IMR-90 (cell line): Measurements from ENCODE around the gene AUTS2. TPM values are rescaled to one million over a fixed set of nuclear protein-coding genes. Genes with fewer than 3 reads are reported as not detected.

Experiments used
- ATAC-seq: fragments of 200-7000 bp; cut with Tn5 transposase; 2 replicates; pipeline ENCODE4 v1.9.1; 2020; ENCODE audit warnings: low read depth, mild to moderate bottlenecking, moderate library complexity
- BruUV-seq: library from RNA; stranded (reverse); fragments of 400-500 nt; replicated peaks from 2 replicates; lab custom pipeline; 2021; lab: Mats Ljungman, UMichigan
- CTCF ChIA-PET: fragments of 300-600 bp; formaldehyde crosslinking; extraction: SDS; loops from one replicate; lab custom pipeline; 2021; ENCODE audit warnings: antibody characterized with exemption; lab: Yijun Ruan, JAX
- POLR2A ChIA-PET: fragments of 300-600 bp; sonication (Branson Sonifier 250); formaldehyde crosslinking; loops from one replicate; lab custom pipeline; 2022; ENCODE audit warnings: antibody characterized with exemption; ENCODE audit not compliant: unreplicated experiment; lab: Charles Lee
- DNase-seq: peaks from one replicate; pipeline ENCODE4 v3.0.0; 2013
- H2AFZ ChIP-seq: replicated peaks from 2 replicates; pipeline ENCODE3; 2013; ENCODE audit warnings: low read length, mild to moderate bottlenecking; ENCODE audit not compliant: poor library complexity
- H2AK5ac ChIP-seq: 2 replicates; pipeline ENCODE4 v1.6.1; 2013; ENCODE audit warnings: low read depth, low read length, inconsistent platforms
- H2AK9ac ChIP-seq: replicated peaks from 2 replicates; pipeline ENCODE3; 2013; ENCODE audit warnings: mild to moderate bottlenecking, low read depth, low read length, moderate library complexity; ENCODE audit not compliant: poor library complexity
- H2BK120ac ChIP-seq: 2 replicates; pipeline ENCODE4 v1.6.1; 2013; ENCODE audit warnings: low read depth, low read length, inconsistent platforms
- H2BK15ac ChIP-seq: 3 replicates; pipeline ENCODE4 v1.6.1; 2013; ENCODE audit warnings: low read depth, low read length, inconsistent platforms
- H2BK20ac ChIP-seq: 2 replicates; pipeline ENCODE4 v1.6.1; 2013; ENCODE audit warnings: low read depth, mild to moderate bottlenecking, inconsistent platforms, low read length, moderate library complexity
- H2BK5ac ChIP-seq: 2 replicates; pipeline ENCODE4 v1.6.1; 2013; ENCODE audit warnings: mild to moderate bottlenecking, low read depth, low read length, inconsistent platforms; ENCODE audit not compliant: poor library complexity, severe bottlenecking
- H3K14ac ChIP-seq: replicated peaks from 2 replicates; pipeline ENCODE4 v1.6.1; 2013; ENCODE audit warnings: low read depth, low read length, inconsistent platforms
- H3K18ac ChIP-seq: 2 replicates; pipeline ENCODE4 v1.6.1; 2013; ENCODE audit warnings: low read depth, low read length, control low read depth
- H3K23ac ChIP-seq: 2 replicates; pipeline ENCODE4 v1.6.1; 2013; ENCODE audit warnings: low read depth, low read length, inconsistent platforms
- H3K27ac ChIP-seq: 2 replicates; pipeline ENCODE4 v1.5.1; 2013; ENCODE audit warnings: mild to moderate bottlenecking, control low read depth, low read length; ENCODE audit not compliant: insufficient read depth
- H3K27me3 ChIP-seq: 2 replicates; pipeline ENCODE4 v1.6.1; 2013; ENCODE audit warnings: low read length; ENCODE audit not compliant: control insufficient read depth, insufficient read depth
- H3K36me3 ChIP-seq: 2 replicates; pipeline ENCODE4 v1.6.1; 2013; ENCODE audit warnings: low read length, mixed read lengths; ENCODE audit not compliant: control insufficient read depth, insufficient read depth
- H3K4ac ChIP-seq: 2 replicates; pipeline ENCODE4 v1.6.1; 2013; ENCODE audit warnings: low read depth, low read length, inconsistent platforms
- H3K4me1 ChIP-seq: 2 replicates; pipeline ENCODE4 v1.6.1; 2013; ENCODE audit warnings: low read length, mixed read lengths; ENCODE audit not compliant: control insufficient read depth, insufficient read depth
- H3K4me2 ChIP-seq: 2 replicates; pipeline ENCODE4 v1.6.1; 2013; ENCODE audit warnings: low read depth, mild to moderate bottlenecking, control low read depth, low read length, moderate library complexity
- H3K4me3 ChIP-seq: 2 replicates; pipeline ENCODE4 v1.5.1; 2013; ENCODE audit warnings: low read depth, mild to moderate bottlenecking, control low read depth, low read length, moderate library complexity; ENCODE audit not compliant: insufficient read depth
- H3K56ac ChIP-seq: 2 replicates; pipeline ENCODE4 v1.6.1; 2013; ENCODE audit warnings: low read length, inconsistent platforms; ENCODE audit not compliant: insufficient read depth; ENCODE audit errors: extremely low read depth
- H3K79me1 ChIP-seq, 2 experiments: 2 replicates each; pipeline ENCODE4 v1.6.1; 2013; ENCODE audit warnings: low read length in 2 of 2, inconsistent platforms in 1 of 2, low read depth in 1 of 2
- H3K9ac ChIP-seq: 2 replicates; pipeline ENCODE4 v1.6.1; 2013; ENCODE audit warnings: low read depth, low read length, control low read depth
- H3K9me1 ChIP-seq: 2 replicates; pipeline ENCODE4 v1.6.1; 2013; ENCODE audit warnings: low read length, inconsistent platforms; ENCODE audit not compliant: insufficient read depth
- H3K9me3 ChIP-seq: 2 replicates; pipeline ENCODE4 v1.6.1; 2013; ENCODE audit warnings: low read length; ENCODE audit not compliant: control insufficient read depth, insufficient read depth
- H4K20me1 ChIP-seq: 2 replicates; pipeline ENCODE4 v1.6.1; 2013; ENCODE audit warnings: low read length, inconsistent platforms; ENCODE audit not compliant: insufficient read depth
- H4K5ac ChIP-seq: 2 replicates; pipeline ENCODE4 v1.6.1; 2013; ENCODE audit warnings: mild to moderate bottlenecking, low read depth, low read length, control low read depth
- H4K8ac ChIP-seq, 2 experiments: 2 replicates each; pipeline ENCODE4 v1.6.1; 2013; ENCODE audit warnings: low read depth in 2 of 2, low read length in 2 of 2, control low read depth in 1 of 2, inconsistent platforms in 1 of 2
- H4K91ac ChIP-seq: 2 replicates; pipeline ENCODE4 v1.6.1; 2013; ENCODE audit warnings: low read depth, low read length, inconsistent platforms; ENCODE audit not compliant: insufficient read depth
- BHLHE40 ChIP-seq: fragments of 150-350 bp; IDR thresholded peaks from 2 replicates; pipeline ENCODE4 v1.6.1; 2016; ENCODE audit warnings: mild to moderate bottlenecking, low read depth, low read length
- CEBPB ChIP-seq: IDR thresholded peaks from 2 replicates; pipeline ENCODE4 v1.6.1; 2012; ENCODE audit warnings: low read depth, low read length, improper control_type of control experiment
- CHD1 ChIP-seq: IDR thresholded peaks from 2 replicates; pipeline ENCODE4 v1.6.1; 2012; ENCODE audit warnings: low read depth, low read length, improper control_type of control experiment
- CTCF ChIP-seq: conservative IDR thresholded peaks from 2 replicates; pipeline ENCODE4 v1.5.1; 2012; ENCODE audit warnings: mild to moderate bottlenecking, low read depth, low read length, improper control_type of control experiment
- ELK1 ChIP-seq: fragments of 150-350 bp; IDR thresholded peaks from 2 replicates; pipeline ENCODE4 v1.6.1; 2016; ENCODE audit warnings: low read depth, mild to moderate bottlenecking, low read length, moderate library complexity, borderline replicate concordance
- FOS ChIP-seq: fragments of 150-350 bp; IDR thresholded peaks from 2 replicates; pipeline ENCODE4 v1.6.1; 2016; ENCODE audit warnings: low read depth, low read length
- MAFK ChIP-seq: IDR thresholded peaks from 2 replicates; pipeline ENCODE4 v1.6.1; 2012; ENCODE audit warnings: low read depth, low read length, improper control_type of control experiment
- MAZ ChIP-seq: IDR thresholded peaks from 2 replicates; pipeline ENCODE4 v1.6.1; 2012; ENCODE audit warnings: low read depth, mild to moderate bottlenecking, low read length, improper control_type of control experiment, moderate library complexity, borderline replicate concordance
- MXI1 ChIP-seq: IDR thresholded peaks from 2 replicates; pipeline ENCODE4 v1.6.1; 2012; ENCODE audit warnings: low read depth, mild to moderate bottlenecking, low read length, moderate library complexity, borderline replicate concordance
- NFE2L2 ChIP-seq: fragments of 150-350 bp; IDR thresholded peaks from 2 replicates; pipeline ENCODE4 v1.6.1; 2016; ENCODE audit warnings: low read depth, mild to moderate bottlenecking, low read length
- POLR2A ChIP-seq: IDR thresholded peaks from 2 replicates; pipeline ENCODE4 v1.6.1; 2012; ENCODE audit warnings: mild to moderate bottlenecking, low read depth, low read length
- RAD21 ChIP-seq: IDR thresholded peaks from 2 replicates; pipeline ENCODE4 v1.6.1; 2012; ENCODE audit warnings: low read length, improper control_type of control experiment
- RCOR1 ChIP-seq: IDR thresholded peaks from 2 replicates; pipeline ENCODE4 v1.6.1; 2012; ENCODE audit warnings: mild to moderate bottlenecking, low read length, improper control_type of control experiment; ENCODE audit not compliant: insufficient replicate concordance
- RFX5 ChIP-seq: IDR thresholded peaks from 2 replicates; pipeline ENCODE4 v1.8.0; 2012; ENCODE audit warnings: low read depth, mild to moderate bottlenecking, low read length, moderate library complexity
- SMC3 ChIP-seq: fragments of 150-350 bp; IDR thresholded peaks from 2 replicates; pipeline ENCODE4 v1.6.1; 2016; ENCODE audit warnings: low read depth, mild to moderate bottlenecking, antibody characterized with exemption, low read length, moderate library complexity
- USF2 ChIP-seq: fragments of 150-350 bp; IDR thresholded peaks from 2 replicates; pipeline ENCODE4 v1.6.1; 2017; ENCODE audit warnings: mild to moderate bottlenecking, antibody characterized with exemption, low read length, low read depth
- WGBS, 2 experiments: methylation state at CpG; one replicate each; pipeline versions ENCODE4 v1.1.5 to v1.1.7; 2013; ENCODE audit warnings: missing lambda C conversion rate in 2 of 2; ENCODE audit not compliant: insufficient read length in 1 of 2; ENCODE audit errors: extremely low coverage in 2 of 2; 5-methylcytosine and 5-hydroxymethylcytosine counted together
- dilution Hi-C: fragments of 300-500 bp; cut with HindIII; formaldehyde crosslinking; loops from one replicate; pipeline ENCODE4 v1.14.3; 2018; ENCODE audit warnings: low sequenced_read_pairs; ENCODE audit not compliant: unreplicated experiment
- in situ Hi-C: fragments of 300-500 bp; cut with MboI; formaldehyde crosslinking; loops from 3 replicates; pipeline ENCODE4 v1.14.3; 2019; ENCODE audit warnings: low sequenced_read_pairs, inconsistent platforms, mixed read lengths
- intact Hi-C: fragments of 100-400 bp; cut with micrococcal nuclease; formaldehyde crosslinking; loops from 2 replicates; pipeline ENCODE4 v1.10.0; 2022
- polyA plus RNA-seq, 3 experiments: library from polyadenylated mRNA; depleted of rRNA; stranded (reverse); fragments of >200 nt; gene quantifications; 2 replicates each; pipeline ENCODE4 v1.2.3, GENCODE V29; 2012; ENCODE audit warnings: low replicate concordance in 1 of 3
- total RNA-seq: library from RNA; depleted of rRNA; stranded (reverse); fragments of >200 nt; gene quantifications from 2 replicates; pipeline ENCODE4 v1.2.3, GENCODE V29; 2012

The AUTS2 gene
- total and polyA plus RNA-seq, 2 of the 4 experiments (the other 2 are of a cell fraction): 0.90 to 3.0 TPM

DNA sequence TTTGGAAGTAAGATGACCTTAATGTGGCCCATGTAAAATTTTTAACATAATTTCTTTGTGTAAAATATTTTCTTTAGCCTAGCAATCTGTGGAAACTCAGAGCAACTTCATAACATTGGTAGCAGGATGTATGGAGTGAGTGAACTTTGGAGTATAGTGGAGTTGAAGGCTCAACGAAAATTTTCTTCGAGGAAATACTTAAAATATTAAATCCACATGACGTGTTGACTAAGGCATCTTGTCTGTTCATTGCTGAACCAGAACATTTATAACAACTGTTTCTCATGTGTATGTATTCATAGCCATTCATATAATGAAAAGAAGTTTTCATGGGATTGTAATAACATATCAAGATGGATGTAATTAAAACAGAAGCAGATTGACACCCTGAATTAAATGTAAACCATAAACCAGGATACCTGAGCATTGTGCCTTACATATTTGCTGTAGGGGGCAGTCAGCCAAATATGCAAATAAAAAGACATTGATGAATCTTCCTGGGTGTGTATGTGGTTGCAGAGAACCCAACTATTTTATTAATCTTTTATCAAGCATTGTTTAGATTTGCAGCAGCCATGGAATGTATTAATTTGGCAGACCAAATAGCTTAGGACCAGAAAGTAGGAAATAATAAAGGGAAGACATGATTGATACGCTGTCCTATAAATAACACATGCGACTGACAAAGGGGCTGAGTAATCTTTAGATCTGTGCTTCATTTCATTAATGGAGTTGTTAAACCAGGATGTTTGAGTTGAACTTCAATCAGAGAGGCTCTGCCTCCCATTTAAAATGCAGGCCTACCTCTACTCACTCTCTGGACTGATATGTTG lies 11.5 kb downstream of the AUTS2 start:
- H4K91ac ChIP-seq: no peak overlapping the region
- no peaks in the 10 kb centered on the region for H3K27me3 ChIP-seq
- intact Hi-C loops: no loop called here
- H3K9me3 ChIP-seq: no peaks in the 10 kb centered on the region
- BruUV-seq: no TSS peak
- H3K56ac ChIP-seq: no peak overlapping the region
- H2BK20ac ChIP-seq: no peak overlapping the region
- H2AK5ac ChIP-seq: no peak overlapping the region
- no peak for DNase-seq
- no peaks in the 10 kb centered on the region for H3K36me3 ChIP-seq
- no peak overlapping the region for H2BK15ac ChIP-seq
- no peak overlapping the region for H3K9ac ChIP-seq
- POLR2A ChIA-PET: no interaction called here
- ATAC-seq: no peak
- no peaks in the 10 kb centered on the region for H3K79me1 ChIP-seq
- no peak overlapping the region for H3K4me2 ChIP-seq
- no peaks in the 10 kb centered on the region for H3K9me1 ChIP-seq
- CTCF ChIA-PET: no interaction called here
- H2AK9ac ChIP-seq: no peak overlapping the region
- no peak overlapping the region for H4K8ac ChIP-seq
- no peaks in the 10 kb centered on the region for H4K20me1 ChIP-seq
- no peak overlapping the region for H4K5ac ChIP-seq
- in situ Hi-C loops: no loop called here
- H3K18ac ChIP-seq: no peak overlapping the region
- no peak overlapping the region for H3K4me3 ChIP-seq
- H3K4me1 ChIP-seq: no peaks in the 10 kb centered on the region
- TF ChIP-seq CTCF (no peak), BHLHE40 (no peak), CEBPB (no peak), ELK1 (no peak), FOS (no peak), POLR2A (no peak), RAD21 (no peak), MAFK (no peak), NFE2L2 (no peak), MAZ (no peak), RCOR1 (no peak), CHD1 (no peak), SMC3 (no peak), MXI1 (no peak), USF2 (no peak), RFX5 (no peak)
- no peak overlapping the region for H2BK5ac ChIP-seq
- no peak overlapping the region for H3K27ac ChIP-seq
- H3K4ac ChIP-seq: no peak overlapping the region
- WGBS, 2 experiments: no CpG with 5 or more reads among the region's 5 CpGs
- dilution Hi-C loops: no loop called here
- no peak overlapping the region for H3K23ac ChIP-seq
- no peak overlapping the region for H3K14ac ChIP-seq
- no peak overlapping the region for H2BK120ac ChIP-seq
- no peak overlapping the region for H2AFZ ChIP-seq
